ENCODE data around the gene CYP11A1. TPM values are rescaled to one million over a fixed set of nuclear protein-coding genes. Genes with fewer than 3 reads are reported as not detected.

The CYP11A1 gene
- total RNA-seq, 1 donor from 2014 or later: 0.82 TPM

- TF ChIP-seq, protein P1, sequence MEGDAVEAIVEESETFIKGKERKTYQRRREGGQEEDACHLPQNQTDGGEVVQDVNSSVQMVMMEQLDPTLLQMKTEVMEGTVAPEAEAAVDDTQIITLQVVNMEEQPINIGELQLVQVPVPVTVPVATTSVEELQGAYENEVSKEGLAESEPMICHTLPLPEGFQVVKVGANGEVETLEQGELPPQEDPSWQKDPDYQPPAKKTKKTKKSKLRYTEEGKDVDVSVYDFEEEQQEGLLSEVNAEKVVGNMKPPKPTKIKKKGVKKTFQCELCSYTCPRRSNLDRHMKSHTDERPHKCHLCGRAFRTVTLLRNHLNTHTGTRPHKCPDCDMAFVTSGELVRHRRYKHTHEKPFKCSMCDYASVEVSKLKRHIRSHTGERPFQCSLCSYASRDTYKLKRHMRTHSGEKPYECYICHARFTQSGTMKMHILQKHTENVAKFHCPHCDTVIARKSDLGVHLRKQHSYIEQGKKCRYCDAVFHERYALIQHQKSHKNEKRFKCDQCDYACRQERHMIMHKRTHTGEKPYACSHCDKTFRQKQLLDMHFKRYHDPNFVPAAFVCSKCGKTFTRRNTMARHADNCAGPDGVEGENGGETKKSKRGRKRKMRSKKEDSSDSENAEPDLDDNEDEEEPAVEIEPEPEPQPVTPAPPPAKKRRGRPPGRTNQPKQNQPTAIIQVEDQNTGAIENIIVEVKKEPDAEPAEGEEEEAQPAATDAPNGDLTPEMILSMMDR (IDR thresholded peaks at IDR 0.05; ENCODE audit: unreplicated experiment): no peak
- no peaks in the 10 kb centered on the region for H3K9me3 Mint-ChIP-seq (ENCODE audit: unreplicated experiment)
- H3K4me1 Mint-ChIP-seq (ENCODE audit: unreplicated experiment): peaks cover 21% of the 10 kb centered on the region
- no peak overlapping the region for H3K27ac Mint-ChIP-seq (ENCODE audit: unreplicated experiment)
- peak overlapping the region; percentile 65 for H3K4me3 Mint-ChIP-seq (ENCODE audit: unreplicated experiment)
- H3K27me3 Mint-ChIP-seq (ENCODE audit: unreplicated experiment): peaks cover 10% of the 10 kb centered on the region
- H3K36me3 Mint-ChIP-seq (ENCODE audit: low read depth, unreplicated experiment): peaks cover 10% of the 10 kb centered on the region
- DNase-seq (ENCODE audit: low spot score): no peak
Observed at GRCh38 chr15:74398183-74398582, 30.7 kb upstream of the CYP11A1 start.

- Mint-ChIP-seq H3K4me3 (ENCODE audit: unreplicated experiment) (no peak overlapping the region), H3K4me1 (ENCODE audit: unreplicated experiment) (peaks cover 19% of the 10 kb centered on the region), H3K27ac (ENCODE audit: unreplicated experiment) (no peak overlapping the region), H3K36me3 (ENCODE audit: low read depth, unreplicated experiment) (peaks cover 10% of the 10 kb centered on the region), H3K9me3 (ENCODE audit: unreplicated experiment) (no peaks in the 10 kb centered on the region), H3K27me3 (ENCODE audit: unreplicated experiment) (peaks cover 11% of the 10 kb centered on the region)
- TF ChIP-seq, protein P1 (IDR thresholded peaks at IDR 0.05; ENCODE audit: unreplicated experiment): no peak
- DNase-seq (ENCODE audit: low spot score): no peak
Observed at GRCh38 chr15:74397239-74398068, 30.0 kb upstream of the CYP11A1 start.

GRCh38 chr15:74396445-74397238 lies 29.2 kb upstream of the CYP11A1 start:
- Mint-ChIP-seq H3K27me3 (ENCODE audit: unreplicated experiment) (peaks cover 13% of the 10 kb centered on the region), H3K36me3 (ENCODE audit: low read depth, unreplicated experiment) (peaks cover 10% of the 10 kb centered on the region), H3K4me3 (ENCODE audit: unreplicated experiment) (no peak overlapping the region), H3K4me1 (ENCODE audit: unreplicated experiment) (peaks cover 18% of the 10 kb centered on the region), H3K9me3 (ENCODE audit: unreplicated experiment) (no peaks in the 10 kb centered on the region), H3K27ac (ENCODE audit: unreplicated experiment) (no peak overlapping the region)
- DNase-seq (ENCODE audit: low spot score): no peak
- TF ChIP-seq, protein P1 (IDR thresholded peaks at IDR 0.05; ENCODE audit: unreplicated experiment): no peak

DNA sequence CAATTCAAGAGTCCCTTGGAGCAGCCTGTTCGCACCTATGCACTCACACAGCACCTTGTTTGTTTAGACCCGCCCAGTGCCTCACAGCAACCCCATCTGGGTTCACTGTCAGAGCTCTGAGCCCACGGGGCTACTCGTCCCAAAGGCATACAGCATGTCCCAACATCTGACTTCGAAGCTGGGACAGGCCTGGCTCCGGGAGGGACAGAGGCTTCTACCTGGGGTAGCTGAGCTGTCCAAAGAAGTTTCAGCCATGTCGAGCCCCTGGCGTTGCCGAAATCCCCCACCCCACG lies 28.6 kb upstream of the CYP11A1 start:
- TF ChIP-seq, protein P1 (IDR thresholded peaks at IDR 0.05; ENCODE audit: unreplicated experiment): no peak
- Mint-ChIP-seq H3K27me3 (ENCODE audit: unreplicated experiment) (peaks cover 13% of the 10 kb centered on the region), H3K9me3 (ENCODE audit: unreplicated experiment) (no peaks in the 10 kb centered on the region), H3K4me3 (ENCODE audit: unreplicated experiment) (no peak overlapping the region), H3K4me1 (ENCODE audit: unreplicated experiment) (peaks cover 17% of the 10 kb centered on the region), H3K27ac (ENCODE audit: unreplicated experiment) (no peak overlapping the region), H3K36me3 (ENCODE audit: low read depth, unreplicated experiment) (peaks cover 10% of the 10 kb centered on the region)
- DNase-seq (ENCODE audit: low spot score): no peak
